Measurements from ENCODE around the gene PSTPIP2. TPM values are rescaled to one million over a fixed set of nuclear protein-coding genes. Genes with fewer than 3 reads are reported as not detected.

PSTPIP2 gene
- total and polyA plus RNA-seq, 9 of the 15 experiments (the other 6 are each of a cell fraction or from before 2014, with no cell fraction given): 14.0 to 45.7 (median 27.1) TPM

GRCh38 chr18:46097801-46098615 is 25.9 kb upstream of the PSTPIP2 start, which contains the start of gene ATP5F1A (continued):
- TF ChIP-seq FOXJ3 (CRISPR knock-in tag; IDR thresholded peaks at IDR 0.05) (no peak), NCOA2 (IDR thresholded peaks at IDR 0.05; ENCODE audit: partially characterized antibody in 2 of 2) (no peak), TAF9B (IDR thresholded peaks at IDR 0.05; ENCODE audit: partially characterized antibody) (no peak), ARID2 (IDR thresholded peaks at IDR 0.05) (no peak), MTF1 (CRISPR knock-in tag; IDR thresholded peaks at IDR 0.05; ENCODE audit: borderline replicate concordance) (no peak), ZNF140 (CRISPR knock-in tag; IDR thresholded peaks at IDR 0.05) (no peak), ELK1 (CRISPR knock-in tag; IDR thresholded peaks at IDR 0.05) (no peak), PCBP2 (IDR thresholded peaks at IDR 0.05; ENCODE audit: low read depth, low read length, poor library complexity, severe bottlenecking) (no peak), KLF16 (IDR thresholded peaks at IDR 0.05) (no peak), CXXC5 (CRISPR knock-in tag; IDR thresholded peaks at IDR 0.05) (0 out of 2 replicates have a peak, but pooled peaks have one; percentile 46), HDAC8 (tag; IDR thresholded peaks at IDR 0.05) (no peak), BACH1 (tag; IDR thresholded peaks at IDR 0.05) (no peak), ZNF695 (CRISPR knock-in tag; IDR thresholded peaks at IDR 0.05) (no peak), HCFC1 (IDR thresholded peaks at IDR 0.05; ENCODE audit: low read depth, low read length) (no peak; the same call in 1 of the 2 replicates), MTA3 (IDR thresholded peaks at IDR 0.05; ENCODE audit: borderline replicate concordance) (no peak; the same call in 1 of the 2 replicates), ZFP1 (CRISPR knock-in tag; IDR thresholded peaks at IDR 0.05) (no peak)
- TF ChIP-seq, protein P1, sequence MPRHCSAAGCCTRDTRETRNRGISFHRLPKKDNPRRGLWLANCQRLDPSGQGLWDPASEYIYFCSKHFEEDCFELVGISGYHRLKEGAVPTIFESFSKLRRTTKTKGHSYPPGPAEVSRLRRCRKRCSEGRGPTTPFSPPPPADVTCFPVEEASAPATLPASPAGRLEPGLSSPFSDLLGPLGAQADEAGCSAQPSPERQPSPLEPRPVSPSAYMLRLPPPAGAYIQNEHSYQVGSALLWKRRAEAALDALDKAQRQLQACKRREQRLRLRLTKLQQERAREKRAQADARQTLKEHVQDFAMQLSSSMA (CRISPR knock-in tag; IDR thresholded peaks at IDR 0.05): no peak
- TF ChIP-seq, protein P2, sequence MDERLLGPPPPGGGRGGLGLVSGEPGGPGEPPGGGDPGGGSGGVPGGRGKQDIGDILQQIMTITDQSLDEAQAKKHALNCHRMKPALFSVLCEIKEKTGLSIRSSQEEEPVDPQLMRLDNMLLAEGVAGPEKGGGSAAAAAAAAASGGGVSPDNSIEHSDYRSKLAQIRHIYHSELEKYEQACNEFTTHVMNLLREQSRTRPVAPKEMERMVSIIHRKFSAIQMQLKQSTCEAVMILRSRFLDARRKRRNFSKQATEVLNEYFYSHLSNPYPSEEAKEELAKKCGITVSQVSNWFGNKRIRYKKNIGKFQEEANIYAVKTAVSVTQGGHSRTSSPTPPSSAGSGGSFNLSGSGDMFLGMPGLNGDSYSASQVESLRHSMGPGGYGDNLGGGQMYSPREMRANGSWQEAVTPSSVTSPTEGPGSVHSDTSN (CRISPR knock-in tag; IDR thresholded peaks at IDR 0.05; ENCODE audit: low read depth): no peak
- TF ChIP-seq, protein P2 (tag; conservative IDR thresholded peaks at IDR 0.05; ENCODE audit: low read depth): no peak
- TF ChIP-seq, protein P3, sequence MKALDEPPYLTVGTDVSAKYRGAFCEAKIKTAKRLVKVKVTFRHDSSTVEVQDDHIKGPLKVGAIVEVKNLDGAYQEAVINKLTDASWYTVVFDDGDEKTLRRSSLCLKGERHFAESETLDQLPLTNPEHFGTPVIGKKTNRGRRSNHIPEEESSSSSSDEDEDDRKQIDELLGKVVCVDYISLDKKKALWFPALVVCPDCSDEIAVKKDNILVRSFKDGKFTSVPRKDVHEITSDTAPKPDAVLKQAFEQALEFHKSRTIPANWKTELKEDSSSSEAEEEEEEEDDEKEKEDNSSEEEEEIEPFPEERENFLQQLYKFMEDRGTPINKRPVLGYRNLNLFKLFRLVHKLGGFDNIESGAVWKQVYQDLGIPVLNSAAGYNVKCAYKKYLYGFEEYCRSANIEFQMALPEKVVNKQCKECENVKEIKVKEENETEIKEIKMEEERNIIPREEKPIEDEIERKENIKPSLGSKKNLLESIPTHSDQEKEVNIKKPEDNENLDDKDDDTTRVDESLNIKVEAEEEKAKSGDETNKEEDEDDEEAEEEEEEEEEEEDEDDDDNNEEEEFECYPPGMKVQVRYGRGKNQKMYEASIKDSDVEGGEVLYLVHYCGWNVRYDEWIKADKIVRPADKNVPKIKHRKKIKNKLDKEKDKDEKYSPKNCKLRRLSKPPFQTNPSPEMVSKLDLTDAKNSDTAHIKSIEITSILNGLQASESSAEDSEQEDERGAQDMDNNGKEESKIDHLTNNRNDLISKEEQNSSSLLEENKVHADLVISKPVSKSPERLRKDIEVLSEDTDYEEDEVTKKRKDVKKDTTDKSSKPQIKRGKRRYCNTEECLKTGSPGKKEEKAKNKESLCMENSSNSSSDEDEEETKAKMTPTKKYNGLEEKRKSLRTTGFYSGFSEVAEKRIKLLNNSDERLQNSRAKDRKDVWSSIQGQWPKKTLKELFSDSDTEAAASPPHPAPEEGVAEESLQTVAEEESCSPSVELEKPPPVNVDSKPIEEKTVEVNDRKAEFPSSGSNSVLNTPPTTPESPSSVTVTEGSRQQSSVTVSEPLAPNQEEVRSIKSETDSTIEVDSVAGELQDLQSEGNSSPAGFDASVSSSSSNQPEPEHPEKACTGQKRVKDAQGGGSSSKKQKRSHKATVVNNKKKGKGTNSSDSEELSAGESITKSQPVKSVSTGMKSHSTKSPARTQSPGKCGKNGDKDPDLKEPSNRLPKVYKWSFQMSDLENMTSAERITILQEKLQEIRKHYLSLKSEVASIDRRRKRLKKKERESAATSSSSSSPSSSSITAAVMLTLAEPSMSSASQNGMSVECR (CRISPR knock-in tag; IDR thresholded peaks at IDR 0.05): no peak
